Hematopoietic multipotent progenitor cell (in vitro differentiated cells): ENCODE results near the gene HOXA7. TPM values are rescaled to one million over a fixed set of nuclear protein-coding genes. Genes with fewer than 3 reads are reported as not detected.

Experiments
- DNase-seq, 3 donors: peaks; one replicate each; pipeline ENCODE4 v3.0.0-alpha.2; 2011 to 2015; ENCODE audit warnings: low read depth in 2 of 3, low spot score in 2 of 3
- total RNA-seq: library from RNA; depleted of rRNA; stranded (reverse); fragments of >200 nt; gene quantifications from one replicate; pipeline ENCODE4 v1.2.3, GENCODE V29; 2012

HOXA7 gene
- total RNA-seq, 1 donor, result 13.2 TPM

GRCh38 chr7:27194002-27194352 lies 37.5 kb upstream of the HOXA7 start:
- DNase-seq, result peak in 2 of 3 donors; percentile 21 to 35

- peak in 2 of 3 donors; percentile 4 to 22 for DNase-seq
Observed at GRCh38 chr7:27193335-27194001, 37.0 kb upstream of the HOXA7 start.

- DNase-seq, result peak in 2 of 3 donors; percentile 73 to 81
Observed at GRCh38 chr7:27192546-27193334, 36.3 kb upstream of the HOXA7 start.

GRCh38 chr7:27191833-27192545 lies 35.5 kb upstream of the HOXA7 start:
- no peak for DNase-seq

GRCh38 chr7:27191161-27191731 lies 34.8 kb upstream of the HOXA7 start:
- no peak for DNase-seq

GRCh38 chr7:27189997-27190748 lies 33.7 kb upstream of the HOXA7 start:
- DNase-seq, result no peak

GRCh38 chr7:27189295-27189996 lies 33.0 kb upstream of the HOXA7 start:
- DNase-seq, result no peak

- peak in 1 of 3 donors; percentile 31 for DNase-seq
Observed at GRCh38 chr7:27188386-27189294, 32.2 kb upstream of the HOXA7 start.

- DNase-seq, result peak in 1 of 3 donors; percentile 24
Observed at GRCh38 chr7:27187475-27188385, 31.3 kb upstream of the HOXA7 start.

- DNase-seq, result no peak
Observed at GRCh38 chr7:27186668-27187474, 30.4 kb upstream of the HOXA7 start.

GRCh38 chr7:27185854-27186667 lies 29.6 kb upstream of the HOXA7 start:
- DNase-seq, result peak in 1 of 3 donors; percentile 22

- DNase-seq, result peak in 1 of 3 donors; percentile 38
Observed at GRCh38 chr7:27185013-27185853, 28.8 kb upstream of the HOXA7 start, which contains the start of gene HOXA11. TSS of gene HOXA11 (minus strand) at chr7:27185232. CDS start at chr7:27185144, 88 bp downstream.

GRCh38 chr7:27184337-27185012 lies 28.0 kb upstream of the HOXA7 start:
- peak in 1 of 3 donors; percentile 52 for DNase-seq

GRCh38 chr7:27183682-27184336 lies 27.3 kb upstream of the HOXA7 start:
- DNase-seq, result peak in 1 of 3 donors; percentile 37
